Measurements from ENCODE around the gene RAD51B. TPM values are rescaled to one million over a fixed set of nuclear protein-coding genes. Genes with fewer than 3 reads are reported as not detected.

Gene RAD51B
- total RNA-seq, 4 donors from 2014 or later = 5.0 to 31.8 (median 20.6) TPM

DNA sequence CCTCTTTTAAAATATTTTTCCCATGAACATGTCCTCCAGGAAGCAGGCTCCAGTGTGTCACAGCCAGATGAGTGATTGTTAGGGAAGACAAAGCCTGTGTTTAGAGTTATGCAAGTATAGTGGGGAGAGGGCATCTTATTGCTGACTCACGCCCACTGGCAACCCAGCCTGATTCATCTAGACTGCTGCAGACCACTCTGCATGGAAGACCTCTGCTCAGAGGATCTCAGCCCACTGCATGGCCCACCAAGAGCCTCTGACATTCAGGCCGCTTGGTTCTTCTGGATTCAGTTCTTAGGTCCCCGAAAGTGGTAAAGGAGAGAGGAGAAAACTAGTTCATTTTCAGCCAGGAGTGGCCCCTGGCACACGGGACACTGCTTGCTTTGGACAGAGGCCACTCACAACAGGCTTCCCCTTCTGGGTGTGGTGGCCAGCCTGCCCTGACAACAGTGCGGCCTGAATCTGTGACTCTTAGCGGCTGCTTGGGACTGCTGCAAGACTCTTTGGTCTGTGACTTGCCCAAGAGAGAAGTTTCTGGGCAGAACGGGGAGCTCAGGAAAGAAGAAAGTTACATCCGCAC, 707.0 kb downstream of the RAD51B start:
- intact Hi-C loops (cut with DNase I; ENCODE audit: low total_unique reads) (loop anchor here (10.0 kb wide), 1 partner anchor 382 kb away; no protein-coding TSS in a partner anchor), in situ Hi-C loops (cut with MboI; ENCODE audit: low pct_ligation_motif_present in 1 of 4, low pct_unique_long_range_greater_than_20kb in 1 of 4, low sequenced_read_pairs in 3 of 4) (loop anchor here in 2 of 4 donors (25.0 kb wide), 1 partner anchor 589 kb away; no protein-coding TSS in a partner anchor)
- DNase-seq = no peak
- TF ChIP-seq, protein P1, sequence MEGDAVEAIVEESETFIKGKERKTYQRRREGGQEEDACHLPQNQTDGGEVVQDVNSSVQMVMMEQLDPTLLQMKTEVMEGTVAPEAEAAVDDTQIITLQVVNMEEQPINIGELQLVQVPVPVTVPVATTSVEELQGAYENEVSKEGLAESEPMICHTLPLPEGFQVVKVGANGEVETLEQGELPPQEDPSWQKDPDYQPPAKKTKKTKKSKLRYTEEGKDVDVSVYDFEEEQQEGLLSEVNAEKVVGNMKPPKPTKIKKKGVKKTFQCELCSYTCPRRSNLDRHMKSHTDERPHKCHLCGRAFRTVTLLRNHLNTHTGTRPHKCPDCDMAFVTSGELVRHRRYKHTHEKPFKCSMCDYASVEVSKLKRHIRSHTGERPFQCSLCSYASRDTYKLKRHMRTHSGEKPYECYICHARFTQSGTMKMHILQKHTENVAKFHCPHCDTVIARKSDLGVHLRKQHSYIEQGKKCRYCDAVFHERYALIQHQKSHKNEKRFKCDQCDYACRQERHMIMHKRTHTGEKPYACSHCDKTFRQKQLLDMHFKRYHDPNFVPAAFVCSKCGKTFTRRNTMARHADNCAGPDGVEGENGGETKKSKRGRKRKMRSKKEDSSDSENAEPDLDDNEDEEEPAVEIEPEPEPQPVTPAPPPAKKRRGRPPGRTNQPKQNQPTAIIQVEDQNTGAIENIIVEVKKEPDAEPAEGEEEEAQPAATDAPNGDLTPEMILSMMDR (IDR thresholded peaks at IDR 0.05) = no peak
- TF ChIP-seq EP300 (IDR thresholded peaks at IDR 0.05; ENCODE audit: low read depth) = no peak
- TF ChIP-seq POLR2A (IDR thresholded peaks at IDR 0.05) = no peak
- no peak for TF ChIP-seq POLR2AphosphoS5 (IDR thresholded peaks at IDR 0.05)
- Histone ChIP-seq H3K27ac (peak overlapping the region; percentile 52 to 80 (median 68)), H3K27me3 (no peaks in the 10 kb centered on the region), H3K9me3 (peaks cover 10 to 20% of the 10 kb centered on the region in 2 donors), H3K36me3 (no peaks in the 10 kb centered on the region), H3K4me1 (peaks cover 12 to 36% (median 23%) of the 10 kb centered on the region in 4 donors), H3K4me3 (no peak overlapping the region)
- 94 to 100% methylated on average over 1 to 8 of the region's 8 CpGs for WGBS, 2 donors (ENCODE audit: low coverage in 1 of 2)

DNA sequence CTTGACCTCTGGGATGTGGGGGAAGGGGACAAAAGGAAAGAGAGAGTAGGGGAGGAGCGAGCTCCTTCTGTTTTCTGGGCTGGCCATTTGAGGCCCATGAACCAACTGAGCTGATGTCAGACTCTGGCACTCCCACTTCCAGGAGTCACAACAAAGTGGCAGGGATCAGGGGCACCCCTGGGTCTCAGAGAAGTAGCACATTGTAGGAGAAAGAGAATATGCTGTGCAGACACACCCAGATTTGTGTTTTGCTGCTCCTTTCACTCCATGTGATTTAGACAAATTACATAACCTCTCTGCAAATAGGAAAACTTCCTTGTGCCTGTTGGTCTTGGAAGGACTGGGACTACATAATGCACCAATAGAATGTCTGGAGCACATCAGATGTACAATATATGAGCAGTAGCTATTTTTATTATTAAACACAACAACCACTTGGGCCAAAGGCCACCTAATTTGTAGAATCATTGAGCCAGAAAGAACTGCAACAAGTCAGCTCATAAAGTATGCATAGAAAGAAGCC, 707.8 kb downstream of the RAD51B start:
- 60 to 71% methylated on average over 1 of the region's 1 CpG for WGBS, 2 donors (ENCODE audit: low coverage in 1 of 2)
- TF ChIP-seq POLR2AphosphoS5 (IDR thresholded peaks at IDR 0.05) = peak in 2 of 3 donors; percentile 26 to 34
- TF ChIP-seq, protein P1 (IDR thresholded peaks at IDR 0.05) = no peak
- Histone ChIP-seq H3K27ac (peak overlapping the region; percentile 52 to 80 (median 68)), H3K4me1 (peaks cover 12 to 28% (median 20%) of the 10 kb centered on the region in 4 donors), H3K36me3 (no peaks in the 10 kb centered on the region), H3K9me3 (peaks cover 10 to 21% of the 10 kb centered on the region in 2 donors), H3K27me3 (no peaks in the 10 kb centered on the region), H3K4me3 (no peak overlapping the region)
- intact Hi-C loops (cut with DNase I; ENCODE audit: low total_unique reads) = loop anchor here (10.0 kb wide), 1 partner anchor 383 kb away; no protein-coding TSS in a partner anchor
- in situ Hi-C loops (cut with MboI; ENCODE audit: low pct_ligation_motif_present in 1 of 4, low pct_unique_long_range_greater_than_20kb in 1 of 4, low sequenced_read_pairs in 3 of 4) = loop anchor here in 2 of 4 donors (25.0 kb wide), 1 partner anchor 590 kb away; no protein-coding TSS in a partner anchor
- no peak for DNase-seq

DNA sequence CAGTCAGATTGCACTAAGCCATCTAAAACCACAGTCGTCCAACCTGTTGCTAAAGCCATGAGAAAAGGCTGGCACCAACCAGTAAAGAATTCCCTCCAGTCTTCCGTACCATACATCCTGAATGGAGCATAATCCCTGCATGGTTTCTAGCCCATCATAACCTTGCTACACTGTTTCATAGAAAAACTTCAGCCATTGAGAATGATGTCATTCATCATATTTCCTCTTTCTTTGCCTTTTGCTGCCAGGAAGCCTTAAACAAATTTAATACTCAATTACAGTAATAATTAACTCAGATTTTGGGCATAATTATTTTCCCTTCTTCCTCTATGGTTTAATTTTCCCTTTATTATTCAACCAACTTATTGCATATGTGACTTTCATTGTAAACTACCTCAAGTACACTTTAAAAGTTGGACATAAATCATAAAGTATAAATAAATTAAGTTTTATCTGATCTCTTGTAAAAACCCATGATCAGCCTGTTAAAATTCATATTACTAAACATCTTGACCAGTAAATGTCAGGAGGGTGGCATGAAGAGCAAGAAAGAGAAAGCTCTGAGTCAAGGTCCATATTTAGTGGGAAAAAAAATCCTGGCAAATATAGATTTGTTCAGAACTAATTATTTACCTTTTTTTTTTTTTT, 708.6 kb downstream of the RAD51B start:
- H3K27ac ChIP-seq = peak overlapping the region; percentile 52 to 80 (median 68)
- WGBS, 2 donors (ENCODE audit: low coverage in 1 of 2) = 73 to 86% methylated on average over 2 of the region's 2 CpGs
- no peak for DNase-seq
- H3K27me3 ChIP-seq = no peaks in the 10 kb centered on the region
- no peak overlapping the region for H3K4me3 ChIP-seq
- peaks cover 10 to 21% of the 10 kb centered on the region in 2 donors for H3K9me3 ChIP-seq
- no peaks in the 10 kb centered on the region for H3K36me3 ChIP-seq
- TF ChIP-seq POLR2AphosphoS5 (IDR thresholded peaks at IDR 0.05) (no peak), POLR2A (IDR thresholded peaks at IDR 0.05) (no peak), EP300 (IDR thresholded peaks at IDR 0.05; ENCODE audit: low read depth) (no peak)
- TF ChIP-seq, protein P1 (IDR thresholded peaks at IDR 0.05) = no peak
- H3K4me1 ChIP-seq = peaks cover 6 to 21% (median 16%) of the 10 kb centered on the region in 4 donors
- in situ Hi-C loops (cut with MboI; ENCODE audit: low pct_ligation_motif_present in 1 of 4, low pct_unique_long_range_greater_than_20kb in 1 of 4, low sequenced_read_pairs in 3 of 4) = loop anchor here in 2 of 4 donors (25.0 kb wide), 1 partner anchor 591 kb away; no protein-coding TSS in a partner anchor
- intact Hi-C loops (cut with DNase I; ENCODE audit: low total_unique reads) = loop anchor here (10.0 kb wide), 1 partner anchor 383 kb away; no protein-coding TSS in a partner anchor

DNA sequence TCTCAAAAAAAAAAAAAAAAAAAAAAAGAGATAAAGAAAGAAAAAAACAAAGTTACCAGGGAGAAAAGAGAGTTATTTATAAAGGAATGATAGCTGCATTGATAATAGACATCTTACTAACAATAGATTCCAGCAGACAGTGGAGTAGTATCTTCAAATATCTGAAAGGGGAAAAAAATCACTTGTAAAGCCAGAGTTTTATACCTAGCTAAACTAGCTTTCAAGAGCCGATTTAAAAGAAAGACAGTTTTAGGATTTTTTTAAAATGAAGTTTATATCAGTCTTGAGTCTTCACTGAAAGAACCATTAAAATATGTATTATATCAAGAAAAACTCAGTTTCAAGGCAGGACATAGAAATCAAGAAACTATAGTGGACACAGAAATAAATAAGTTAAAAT, 710.9 kb downstream of the RAD51B start:
- DNase-seq = no peak
- no peak overlapping the region for H3K27ac ChIP-seq
- H3K4me1 ChIP-seq = peaks cover 6 to 21% (median 15%) of the 10 kb centered on the region in 4 donors
- in situ Hi-C loops (cut with MboI; ENCODE audit: low pct_ligation_motif_present in 1 of 4, low pct_unique_long_range_greater_than_20kb in 1 of 4, low sequenced_read_pairs in 3 of 4) (loop anchor here in 2 of 4 donors (25.0 kb wide), 1 partner anchor 593 kb away; no protein-coding TSS in a partner anchor), intact Hi-C loops (cut with DNase I; ENCODE audit: low total_unique reads) (no loop called here)
- H3K27me3 ChIP-seq = no peaks in the 10 kb centered on the region
- peaks cover 10 to 21% of the 10 kb centered on the region in 2 donors for H3K9me3 ChIP-seq
- TF ChIP-seq, protein P1 (IDR thresholded peaks at IDR 0.05) = no peak
- TF ChIP-seq POLR2A (IDR thresholded peaks at IDR 0.05) = no peak
- TF ChIP-seq EP300 (IDR thresholded peaks at IDR 0.05; ENCODE audit: low read depth) = no peak
- no peak for TF ChIP-seq POLR2AphosphoS5 (IDR thresholded peaks at IDR 0.05)
- WGBS, 2 donors (ENCODE audit: low coverage in 1 of 2) = 43 to 91% methylated on average over 1 of the region's 1 CpG
- H3K36me3 ChIP-seq = no peaks in the 10 kb centered on the region
- no peak overlapping the region for H3K4me3 ChIP-seq
